ENCODE results near the gene SULF2.

- no peak for TF ChIP-seq CTCF (IDR thresholded peaks at IDR 0.05)
- no peak for TF ChIP-seq EZH2 (IDR thresholded peaks at IDR 0.05; ENCODE audit: borderline replicate concordance, insufficient read depth, low read depth, low read length, poor library complexity, severe bottlenecking)
Measured at GRCh38 chr20:47660983-47661700, 124.1 kb downstream of the SULF2 start.
